GM12865 (cell line): ENCODE data around the gene PCDH9.

Experiments
- DNase-seq: peaks from one replicate; pipeline ENCODE4 v3.0.0; 2010; ENCODE audit warnings: low read depth
- H3K4me3 ChIP-seq: 2 replicates; pipeline ENCODE4 v1.5.1; 2011; ENCODE audit warnings: mild to moderate bottlenecking, low read depth, low read length, control low read depth
- TF ChIP-seq, protein P1 (sequence below): IDR thresholded peaks from 2 replicates; pipeline ENCODE4 v1.5.1; 2011; ENCODE audit warnings: low read length, control low read depth, low read depth, inconsistent platforms; ENCODE audit not compliant: insufficient read depth; ENCODE audit errors: missing control alignments

PCDH9 gene

DNA sequence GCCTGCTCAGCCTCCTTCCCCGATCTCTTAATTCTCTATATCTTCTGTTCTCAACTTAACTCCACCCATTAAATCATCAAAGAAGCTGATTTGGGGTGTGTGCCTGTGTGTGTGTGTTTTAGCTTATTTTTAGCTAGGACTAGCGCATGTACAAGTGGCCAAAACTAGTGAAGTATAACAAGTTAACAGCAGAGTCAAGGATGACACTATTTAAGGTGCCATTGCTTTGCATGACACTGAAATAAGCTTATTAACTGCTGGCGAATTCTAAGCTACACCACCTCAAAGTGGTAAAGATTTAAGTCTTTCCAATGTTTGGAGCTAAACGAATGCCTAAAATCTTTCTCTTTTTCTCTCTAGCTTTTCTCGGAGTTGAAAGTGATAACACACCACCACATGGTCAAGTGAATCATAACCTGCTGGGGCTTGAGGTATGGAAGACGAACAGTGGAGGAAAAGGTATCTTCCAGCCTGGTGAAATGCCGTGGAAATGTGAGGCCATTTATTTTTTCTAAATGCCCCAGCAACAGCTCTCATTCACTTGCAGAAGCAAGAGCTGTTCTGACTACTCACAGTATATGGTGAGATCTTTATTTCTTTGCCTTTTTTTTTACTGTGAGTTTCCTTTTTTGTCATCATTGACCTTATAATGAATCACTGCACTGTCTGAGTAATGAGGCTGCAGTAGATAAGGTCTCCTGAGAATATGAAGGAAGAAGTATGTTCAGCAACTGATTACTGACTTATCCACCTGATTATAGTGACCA is 570.3 kb downstream of the PCDH9 start:
- no peak for DNase-seq
- no peak overlapping the region for H3K4me3 ChIP-seq

DNA sequence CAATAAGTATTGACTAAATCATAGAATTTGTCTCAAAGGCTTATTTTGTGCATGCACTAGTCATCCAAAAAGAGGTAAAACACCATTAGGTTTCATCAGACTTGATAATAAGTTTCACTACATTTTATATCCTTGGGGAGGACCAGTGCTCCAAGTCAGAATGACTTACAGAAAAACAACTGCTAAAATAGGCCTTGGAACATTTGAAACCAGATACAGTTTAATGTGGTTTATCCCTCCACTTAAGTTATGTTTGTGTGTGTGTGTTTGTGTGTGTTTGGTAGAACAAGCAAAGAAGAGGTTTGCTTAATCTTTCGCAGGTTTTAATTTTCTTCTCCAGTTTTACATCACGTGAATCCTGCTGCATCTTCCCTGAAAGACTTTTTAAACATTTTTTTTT is 570.9 kb downstream of the PCDH9 start:
- TF ChIP-seq, protein P1, sequence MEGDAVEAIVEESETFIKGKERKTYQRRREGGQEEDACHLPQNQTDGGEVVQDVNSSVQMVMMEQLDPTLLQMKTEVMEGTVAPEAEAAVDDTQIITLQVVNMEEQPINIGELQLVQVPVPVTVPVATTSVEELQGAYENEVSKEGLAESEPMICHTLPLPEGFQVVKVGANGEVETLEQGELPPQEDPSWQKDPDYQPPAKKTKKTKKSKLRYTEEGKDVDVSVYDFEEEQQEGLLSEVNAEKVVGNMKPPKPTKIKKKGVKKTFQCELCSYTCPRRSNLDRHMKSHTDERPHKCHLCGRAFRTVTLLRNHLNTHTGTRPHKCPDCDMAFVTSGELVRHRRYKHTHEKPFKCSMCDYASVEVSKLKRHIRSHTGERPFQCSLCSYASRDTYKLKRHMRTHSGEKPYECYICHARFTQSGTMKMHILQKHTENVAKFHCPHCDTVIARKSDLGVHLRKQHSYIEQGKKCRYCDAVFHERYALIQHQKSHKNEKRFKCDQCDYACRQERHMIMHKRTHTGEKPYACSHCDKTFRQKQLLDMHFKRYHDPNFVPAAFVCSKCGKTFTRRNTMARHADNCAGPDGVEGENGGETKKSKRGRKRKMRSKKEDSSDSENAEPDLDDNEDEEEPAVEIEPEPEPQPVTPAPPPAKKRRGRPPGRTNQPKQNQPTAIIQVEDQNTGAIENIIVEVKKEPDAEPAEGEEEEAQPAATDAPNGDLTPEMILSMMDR, result no peak
- H3K4me3 ChIP-seq, result no peak overlapping the region
- DNase-seq, result no peak

More for the DNA sequence above, 570.3 kb downstream of the PCDH9 start:
- TF ChIP-seq, protein P1, result no peak

DNA sequence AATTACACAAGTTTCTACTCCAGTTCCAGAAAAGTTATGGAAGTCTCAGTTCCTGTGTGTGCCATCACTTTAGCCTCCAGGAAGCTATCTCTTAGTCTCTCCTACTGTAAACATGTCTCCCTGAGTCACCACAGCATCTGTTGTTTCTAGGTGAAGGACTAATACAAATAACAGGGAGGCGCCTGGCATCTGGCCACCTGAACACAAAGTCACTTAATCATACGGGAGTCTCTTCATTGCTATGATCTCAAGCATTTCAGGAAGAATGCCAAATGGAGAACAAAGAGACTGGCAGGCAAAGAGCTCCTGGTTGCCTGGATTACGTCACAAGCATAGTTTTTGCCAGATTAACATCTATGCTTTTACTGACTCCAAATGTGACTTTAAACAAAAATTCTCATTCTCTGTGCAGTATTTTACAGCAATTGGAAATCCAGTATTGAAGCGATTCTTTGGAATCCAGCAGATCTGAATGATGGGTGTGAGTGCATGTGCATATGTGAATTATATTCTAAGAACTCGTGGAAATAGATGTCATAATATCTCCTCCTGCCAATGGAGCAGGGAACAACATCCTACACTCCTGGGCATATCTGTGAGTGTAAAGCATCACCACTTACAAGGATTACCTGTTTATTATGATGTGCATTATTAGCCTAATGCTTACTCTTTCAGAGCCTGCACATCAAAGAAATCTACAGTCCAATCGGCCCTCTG is 572.8 kb downstream of the PCDH9 start:
- DNase-seq, result no peak
- H3K4me3 ChIP-seq, result no peak overlapping the region
- TF ChIP-seq, protein P1, result no peak

DNA sequence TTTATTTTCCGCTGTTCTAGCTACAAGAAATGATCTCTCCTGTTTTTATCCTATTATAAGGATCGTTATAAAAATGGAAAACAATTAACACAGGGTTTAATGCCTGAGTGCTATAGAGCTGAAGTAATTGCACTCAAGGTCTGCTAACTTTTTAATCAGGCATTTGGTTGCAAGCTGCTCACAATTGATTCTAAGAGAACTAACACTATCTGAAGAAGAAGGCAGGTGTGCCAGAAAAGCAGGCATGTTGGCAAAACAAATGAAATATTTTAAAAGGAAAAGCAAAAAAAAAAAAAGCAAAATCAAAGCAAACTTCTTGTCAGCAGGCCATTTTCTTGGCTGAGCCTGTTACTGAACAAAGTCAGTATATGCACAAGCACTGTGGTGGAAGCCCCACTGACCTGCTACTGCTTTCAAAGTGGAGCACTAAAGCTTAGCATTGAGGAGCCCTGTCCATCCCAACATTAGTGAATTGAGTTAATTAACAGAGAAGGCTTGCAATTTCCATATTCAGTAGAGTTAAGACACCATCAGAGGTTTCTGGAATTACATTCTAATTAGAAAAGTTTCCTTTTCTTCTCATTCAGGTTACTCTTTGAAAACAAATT is 574.2 kb downstream of the PCDH9 start:
- H3K4me3 ChIP-seq, result no peak overlapping the region
- no peak for DNase-seq
- TF ChIP-seq, protein P1, result no peak

DNA sequence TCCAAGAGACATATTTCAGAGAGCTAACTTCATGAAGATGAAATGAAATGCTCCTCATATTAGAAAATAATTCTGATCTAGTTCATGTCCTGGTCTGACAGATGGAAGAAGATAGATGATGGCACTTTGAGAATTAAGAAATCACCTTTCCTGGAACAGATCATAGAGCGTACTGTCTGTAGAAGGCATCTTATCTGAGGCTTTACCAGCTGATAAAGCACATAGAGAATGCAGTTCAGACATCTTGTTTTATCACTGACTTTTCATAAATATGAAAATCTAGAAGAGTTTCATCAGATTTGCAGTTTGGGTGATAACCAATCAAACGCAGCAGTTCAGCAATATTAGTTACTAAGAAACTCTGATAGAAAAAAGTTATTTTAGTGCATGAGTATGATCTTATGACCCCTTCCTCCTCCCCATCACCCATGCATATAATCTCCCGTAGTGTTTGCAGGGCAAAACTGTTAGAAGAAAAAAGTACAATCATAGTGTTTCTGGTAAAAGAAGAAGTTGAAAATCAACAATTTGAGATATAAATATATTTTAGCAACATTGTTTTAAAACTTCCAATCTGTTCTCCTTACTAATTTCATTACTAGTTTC is 585.2 kb downstream of the PCDH9 start:
- TF ChIP-seq, protein P1, result no peak
- no peak overlapping the region for H3K4me3 ChIP-seq
- no peak for DNase-seq

DNA sequence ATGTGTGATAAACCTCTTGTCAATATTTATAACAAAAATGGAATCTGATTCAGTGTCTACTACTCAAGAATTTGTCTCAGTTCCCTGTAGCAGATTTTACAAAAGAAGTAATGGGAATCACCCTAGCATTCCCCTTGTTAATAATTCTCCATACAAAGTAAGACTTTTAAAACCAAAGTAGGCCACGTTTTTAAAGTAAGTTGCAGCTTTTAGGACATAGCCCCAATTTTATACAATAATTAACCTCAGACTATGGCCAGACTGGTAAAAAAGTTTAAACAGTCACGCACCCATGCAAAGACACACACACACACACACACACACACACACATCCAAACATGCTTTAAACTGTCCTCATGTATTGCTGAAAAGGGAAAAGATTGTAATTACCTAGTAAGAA is 589.9 kb downstream of the PCDH9 start:
- no peak for DNase-seq
- H3K4me3 ChIP-seq, result no peak overlapping the region
- TF ChIP-seq, protein P1, result no peak
